Measurements from ENCODE around the gene MTG2. TPM values are rescaled to one million over a fixed set of nuclear protein-coding genes. Genes with fewer than 3 reads are reported as not detected.

MTG2 gene
- polyA plus RNA-seq, 1 donor from 2014 or later, result 36.1 TPM

DNA sequence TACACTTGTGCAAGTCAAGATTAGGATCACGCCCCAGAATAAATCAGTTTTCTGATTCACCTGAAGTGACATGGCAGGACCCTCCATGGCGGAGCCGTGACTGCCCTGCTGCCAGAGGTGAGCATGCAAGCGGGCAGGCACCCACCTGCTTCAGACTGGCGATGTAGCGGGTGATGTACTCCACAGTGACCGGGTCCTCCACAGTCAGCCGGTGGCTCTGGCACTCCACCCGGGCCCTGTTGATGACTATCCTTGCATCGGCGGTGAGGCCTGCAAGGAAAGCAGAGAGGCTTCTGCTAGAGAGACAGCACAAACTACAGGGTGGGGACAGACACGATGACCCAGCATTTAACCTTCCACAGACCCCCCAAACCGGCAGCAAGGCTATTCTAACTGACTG lies 43.2 kb upstream of the MTG2 start:
- no peak overlapping the region for H2AFZ ChIP-seq (ENCODE audit: low read depth, low read length)
- peaks cover 7% of the 10 kb centered on the region for H3F3A ChIP-seq (ENCODE audit: insufficient read depth, low read length, poor library complexity, severe bottlenecking)
- H3K9me2 ChIP-seq (ENCODE audit: insufficient read depth, low read length), result no peaks in the 10 kb centered on the region
- no peak overlapping the region for H3K4me3 ChIP-seq (ENCODE audit: low read length)
- no peak overlapping the region for H3K27ac ChIP-seq (ENCODE audit: low read length)
- peaks cover 39% of the 10 kb centered on the region for H4K20me1 ChIP-seq (ENCODE audit: insufficient read depth)
- no peak overlapping the region for H3K9ac ChIP-seq (ENCODE audit: low read length)
- no peaks in the 10 kb centered on the region for H3K9me3 ChIP-seq (ENCODE audit: low read length)
- peaks cover 10% of the 10 kb centered on the region for H3K36me3 ChIP-seq (ENCODE audit: insufficient read depth, low read length)
- H3K4me2 ChIP-seq (ENCODE audit: low read length), result no peak overlapping the region
- no peak for TF ChIP-seq TAF1 (IDR thresholded peaks at IDR 0.05; ENCODE audit: low read depth)
- TF ChIP-seq EP300 (conservative IDR thresholded peaks at IDR 0.05; ENCODE audit: poor library complexity, severe bottlenecking), result no peak
- TF ChIP-seq, protein P1, sequence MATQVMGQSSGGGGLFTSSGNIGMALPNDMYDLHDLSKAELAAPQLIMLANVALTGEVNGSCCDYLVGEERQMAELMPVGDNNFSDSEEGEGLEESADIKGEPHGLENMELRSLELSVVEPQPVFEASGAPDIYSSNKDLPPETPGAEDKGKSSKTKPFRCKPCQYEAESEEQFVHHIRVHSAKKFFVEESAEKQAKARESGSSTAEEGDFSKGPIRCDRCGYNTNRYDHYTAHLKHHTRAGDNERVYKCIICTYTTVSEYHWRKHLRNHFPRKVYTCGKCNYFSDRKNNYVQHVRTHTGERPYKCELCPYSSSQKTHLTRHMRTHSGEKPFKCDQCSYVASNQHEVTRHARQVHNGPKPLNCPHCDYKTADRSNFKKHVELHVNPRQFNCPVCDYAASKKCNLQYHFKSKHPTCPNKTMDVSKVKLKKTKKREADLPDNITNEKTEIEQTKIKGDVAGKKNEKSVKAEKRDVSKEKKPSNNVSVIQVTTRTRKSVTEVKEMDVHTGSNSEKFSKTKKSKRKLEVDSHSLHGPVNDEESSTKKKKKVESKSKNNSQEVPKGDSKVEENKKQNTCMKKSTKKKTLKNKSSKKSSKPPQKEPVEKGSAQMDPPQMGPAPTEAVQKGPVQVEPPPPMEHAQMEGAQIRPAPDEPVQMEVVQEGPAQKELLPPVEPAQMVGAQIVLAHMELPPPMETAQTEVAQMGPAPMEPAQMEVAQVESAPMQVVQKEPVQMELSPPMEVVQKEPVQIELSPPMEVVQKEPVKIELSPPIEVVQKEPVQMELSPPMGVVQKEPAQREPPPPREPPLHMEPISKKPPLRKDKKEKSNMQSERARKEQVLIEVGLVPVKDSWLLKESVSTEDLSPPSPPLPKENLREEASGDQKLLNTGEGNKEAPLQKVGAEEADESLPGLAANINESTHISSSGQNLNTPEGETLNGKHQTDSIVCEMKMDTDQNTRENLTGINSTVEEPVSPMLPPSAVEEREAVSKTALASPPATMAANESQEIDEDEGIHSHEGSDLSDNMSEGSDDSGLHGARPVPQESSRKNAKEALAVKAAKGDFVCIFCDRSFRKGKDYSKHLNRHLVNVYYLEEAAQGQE (IDR thresholded peaks at IDR 0.05; ENCODE audit: borderline replicate concordance), result no peak
- TF ChIP-seq EZH2 (IDR thresholded peaks at IDR 0.05; ENCODE audit: borderline replicate concordance, insufficient read depth, low read length, poor library complexity, severe bottlenecking), result no peak
- TF ChIP-seq POLR2AphosphoS5 (IDR thresholded peaks at IDR 0.05), result no peak
- TF ChIP-seq, protein P2, sequence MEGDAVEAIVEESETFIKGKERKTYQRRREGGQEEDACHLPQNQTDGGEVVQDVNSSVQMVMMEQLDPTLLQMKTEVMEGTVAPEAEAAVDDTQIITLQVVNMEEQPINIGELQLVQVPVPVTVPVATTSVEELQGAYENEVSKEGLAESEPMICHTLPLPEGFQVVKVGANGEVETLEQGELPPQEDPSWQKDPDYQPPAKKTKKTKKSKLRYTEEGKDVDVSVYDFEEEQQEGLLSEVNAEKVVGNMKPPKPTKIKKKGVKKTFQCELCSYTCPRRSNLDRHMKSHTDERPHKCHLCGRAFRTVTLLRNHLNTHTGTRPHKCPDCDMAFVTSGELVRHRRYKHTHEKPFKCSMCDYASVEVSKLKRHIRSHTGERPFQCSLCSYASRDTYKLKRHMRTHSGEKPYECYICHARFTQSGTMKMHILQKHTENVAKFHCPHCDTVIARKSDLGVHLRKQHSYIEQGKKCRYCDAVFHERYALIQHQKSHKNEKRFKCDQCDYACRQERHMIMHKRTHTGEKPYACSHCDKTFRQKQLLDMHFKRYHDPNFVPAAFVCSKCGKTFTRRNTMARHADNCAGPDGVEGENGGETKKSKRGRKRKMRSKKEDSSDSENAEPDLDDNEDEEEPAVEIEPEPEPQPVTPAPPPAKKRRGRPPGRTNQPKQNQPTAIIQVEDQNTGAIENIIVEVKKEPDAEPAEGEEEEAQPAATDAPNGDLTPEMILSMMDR (IDR thresholded peaks at IDR 0.05; ENCODE audit: poor library complexity, severe bottlenecking), result no peak
- TF ChIP-seq SMC3 (conservative IDR thresholded peaks at IDR 0.05; ENCODE audit: poor library complexity), result no peak
- no peak for TF ChIP-seq MXI1 (conservative IDR thresholded peaks at IDR 0.05; ENCODE audit: poor library complexity, severe bottlenecking)
- no peak for TF ChIP-seq RAD21 (conservative IDR thresholded peaks at IDR 0.05)
- peaks cover 44% of the 10 kb centered on the region for H3K79me2 ChIP-seq (replicated peaks; ENCODE audit: insufficient read depth, low read length)
- no peaks in the 10 kb centered on the region for H3K27me3 ChIP-seq (ENCODE audit: insufficient read depth, low read depth, low read length)

DNA sequence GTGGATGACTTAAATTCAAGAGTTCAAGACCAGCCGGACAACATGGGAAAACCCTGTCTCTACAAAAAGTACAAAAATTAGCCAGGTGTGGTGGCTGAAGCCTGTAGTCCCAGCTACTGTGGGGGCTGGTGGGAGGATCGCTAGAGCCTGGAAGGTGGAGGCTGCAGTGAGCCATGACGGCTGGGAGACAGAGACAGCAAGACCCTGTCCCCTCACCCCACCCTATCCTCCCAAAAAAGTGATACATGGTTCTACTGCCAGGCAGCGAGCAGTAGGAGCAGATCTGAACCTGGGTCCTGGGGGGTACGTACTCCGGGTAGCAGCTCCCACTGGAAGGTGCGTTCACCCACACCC lies 41.8 kb upstream of the MTG2 start:
- peak overlapping the region; percentile 88 for H3K27ac ChIP-seq (ENCODE audit: low read length)
- peak overlapping the region; percentile 90 for H3K4me3 ChIP-seq (ENCODE audit: low read length)
- no peaks in the 10 kb centered on the region for H3K9me3 ChIP-seq (ENCODE audit: low read length)
- peak overlapping the region; percentile 84 for H3K9ac ChIP-seq (ENCODE audit: low read length)
- H3K36me3 ChIP-seq (ENCODE audit: insufficient read depth, low read length), result peaks cover 10% of the 10 kb centered on the region
- no peaks in the 10 kb centered on the region for H3K27me3 ChIP-seq (ENCODE audit: insufficient read depth, low read depth, low read length)
- H2AFZ ChIP-seq (ENCODE audit: low read depth, low read length), result no peak overlapping the region
- H3F3A ChIP-seq (ENCODE audit: insufficient read depth, low read length, poor library complexity, severe bottlenecking), result peaks cover 7% of the 10 kb centered on the region
- TF ChIP-seq, protein P2 (IDR thresholded peaks at IDR 0.05; ENCODE audit: poor library complexity, severe bottlenecking), result no peak
- TF ChIP-seq TAF1 (IDR thresholded peaks at IDR 0.05; ENCODE audit: low read depth), result no peak
- no peak for TF ChIP-seq RAD21 (conservative IDR thresholded peaks at IDR 0.05)
- TF ChIP-seq EP300 (conservative IDR thresholded peaks at IDR 0.05; ENCODE audit: poor library complexity, severe bottlenecking), result no peak
- TF ChIP-seq POLR2AphosphoS5 (IDR thresholded peaks at IDR 0.05), result no peak
- H4K20me1 ChIP-seq (ENCODE audit: insufficient read depth), result peaks cover 53% of the 10 kb centered on the region
- H3K4me2 ChIP-seq (ENCODE audit: low read length), result peak overlapping the region; percentile 88
- H3K79me2 ChIP-seq (replicated peaks; ENCODE audit: insufficient read depth, low read length), result peaks cover 58% of the 10 kb centered on the region
- no peaks in the 10 kb centered on the region for H3K9me2 ChIP-seq (ENCODE audit: insufficient read depth, low read length)

All from neural cell (in vitro differentiated cells).